GM10266 (cell line): Measurements from ENCODE around the gene NUBP1.
"Not testable (repeated sequence)": the region's sequence is repeated elsewhere in the genome, so short reads cannot be mapped to it uniquely, and the experiment has no call there.

Experiments used
- DNase-seq: peaks from one replicate; pipeline ENCODE4 v3.0.0; 2012; ENCODE audit errors: extremely low spot score
- TF ChIP-seq, protein P1 (sequence below): IDR thresholded peaks from 2 replicates; pipeline ENCODE4 v1.5.1; 2012; ENCODE audit warnings: mild to moderate bottlenecking, low read depth; ENCODE audit not compliant: control insufficient read depth, insufficient read depth; ENCODE audit errors: missing control alignments

The NUBP1 gene

DNA sequence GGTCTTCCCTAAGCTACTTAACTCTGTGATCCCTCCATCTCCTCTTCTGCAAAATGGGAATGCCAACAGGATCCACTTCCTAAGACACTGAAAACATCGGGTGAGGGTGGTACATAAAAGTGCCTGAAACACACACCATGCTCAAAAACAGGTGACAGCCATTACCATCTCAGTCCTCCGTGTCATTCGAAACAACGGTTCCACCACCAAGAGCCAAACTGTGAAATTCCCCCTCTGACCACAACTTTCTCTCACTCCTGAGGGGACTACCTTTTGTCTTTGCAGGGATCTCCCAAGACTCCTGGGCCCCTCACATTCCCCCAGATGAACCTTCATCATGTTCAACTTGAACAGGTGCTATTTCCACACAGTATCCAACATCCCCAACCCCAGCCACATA lies 37.0 kb downstream of the NUBP1 start:
- DNase-seq, result no peak
- TF ChIP-seq, protein P1, sequence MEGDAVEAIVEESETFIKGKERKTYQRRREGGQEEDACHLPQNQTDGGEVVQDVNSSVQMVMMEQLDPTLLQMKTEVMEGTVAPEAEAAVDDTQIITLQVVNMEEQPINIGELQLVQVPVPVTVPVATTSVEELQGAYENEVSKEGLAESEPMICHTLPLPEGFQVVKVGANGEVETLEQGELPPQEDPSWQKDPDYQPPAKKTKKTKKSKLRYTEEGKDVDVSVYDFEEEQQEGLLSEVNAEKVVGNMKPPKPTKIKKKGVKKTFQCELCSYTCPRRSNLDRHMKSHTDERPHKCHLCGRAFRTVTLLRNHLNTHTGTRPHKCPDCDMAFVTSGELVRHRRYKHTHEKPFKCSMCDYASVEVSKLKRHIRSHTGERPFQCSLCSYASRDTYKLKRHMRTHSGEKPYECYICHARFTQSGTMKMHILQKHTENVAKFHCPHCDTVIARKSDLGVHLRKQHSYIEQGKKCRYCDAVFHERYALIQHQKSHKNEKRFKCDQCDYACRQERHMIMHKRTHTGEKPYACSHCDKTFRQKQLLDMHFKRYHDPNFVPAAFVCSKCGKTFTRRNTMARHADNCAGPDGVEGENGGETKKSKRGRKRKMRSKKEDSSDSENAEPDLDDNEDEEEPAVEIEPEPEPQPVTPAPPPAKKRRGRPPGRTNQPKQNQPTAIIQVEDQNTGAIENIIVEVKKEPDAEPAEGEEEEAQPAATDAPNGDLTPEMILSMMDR, result no peak

DNA sequence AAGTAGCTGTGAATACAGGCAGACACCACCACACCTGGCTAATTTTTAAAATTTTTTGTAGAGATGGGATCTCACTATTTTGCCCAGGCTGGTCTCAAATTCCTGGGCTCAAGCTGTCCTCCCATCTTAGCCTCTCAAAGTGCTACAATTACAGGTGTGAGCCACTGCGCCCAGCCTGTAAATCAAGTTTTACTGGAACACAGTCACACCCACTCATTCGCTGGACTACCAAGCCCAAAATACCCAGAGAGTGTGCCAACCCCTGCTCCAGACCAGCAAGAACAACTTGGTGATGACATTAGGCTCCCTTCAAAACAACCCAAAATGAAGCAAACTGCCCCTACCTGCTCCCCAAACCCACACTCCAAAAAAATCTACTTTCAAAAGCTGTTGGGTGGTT lies 39.0 kb downstream of the NUBP1 start:
- no peak for DNase-seq
- TF ChIP-seq, protein P1, result no peak

DNA sequence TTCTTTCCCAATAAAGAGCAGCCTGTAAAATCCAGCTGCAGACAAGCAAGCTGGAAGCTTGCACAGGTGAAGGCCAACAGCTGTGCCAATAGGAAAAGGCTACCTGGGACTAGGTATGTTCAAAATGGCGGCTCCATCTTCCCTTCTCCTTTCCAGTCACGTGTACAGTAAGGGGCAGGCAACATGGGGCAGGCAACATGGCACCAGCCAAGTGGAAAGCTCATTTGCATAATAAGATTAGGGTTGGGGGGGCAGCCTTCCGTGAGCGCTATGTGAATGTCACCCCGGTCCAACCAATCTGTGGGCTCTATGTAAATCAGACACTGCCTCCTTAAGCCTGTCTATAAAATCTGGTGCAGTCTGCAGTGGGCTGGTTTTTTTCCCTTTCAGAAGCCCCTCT lies 43.7 kb downstream of the NUBP1 start:
- TF ChIP-seq, protein P1, result no peak
- no peak for DNase-seq

DNA sequence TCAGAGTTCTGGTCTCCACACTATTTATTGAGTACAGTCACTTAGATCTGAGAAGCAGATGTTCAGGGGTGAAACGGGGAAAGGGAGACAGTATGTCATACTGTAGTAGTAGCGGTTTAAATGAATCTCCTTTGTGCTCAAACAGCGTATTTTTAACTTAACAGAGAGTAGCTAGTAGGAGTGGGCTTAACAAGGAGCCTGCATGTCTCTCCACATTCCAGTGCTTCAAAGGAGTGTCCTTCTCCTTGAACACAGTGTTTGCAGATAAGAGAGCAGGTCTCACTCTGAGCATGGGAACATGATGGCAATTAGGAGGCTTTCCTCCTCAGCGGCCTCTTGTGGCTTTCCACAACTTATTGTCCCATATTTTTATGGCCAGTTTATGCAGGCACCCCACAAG lies 45.0 kb downstream of the NUBP1 start:
- not testable (repeated sequence) for DNase-seq

DNA sequence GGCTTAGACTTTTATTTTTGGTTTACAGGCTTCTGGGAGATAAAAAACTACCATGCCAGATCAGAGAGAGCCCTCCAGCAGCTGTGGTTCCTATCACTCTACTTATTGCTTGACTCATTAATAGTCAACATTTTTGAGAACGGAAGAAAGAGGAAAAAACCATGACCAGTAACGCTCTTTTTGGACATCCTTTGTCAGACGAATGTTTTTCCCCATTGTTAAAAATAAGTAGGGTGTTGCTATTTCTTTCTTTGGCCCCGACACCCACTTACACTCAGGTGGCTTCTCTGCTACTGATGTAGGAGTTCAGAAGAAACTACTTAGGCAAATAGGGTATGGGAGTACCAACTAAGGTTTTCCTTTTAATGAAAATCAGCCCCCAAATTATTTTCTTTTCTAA lies 47.4 kb downstream of the NUBP1 start:
- TF ChIP-seq, protein P1, result no peak
- DNase-seq, result peak; percentile 62

DNA sequence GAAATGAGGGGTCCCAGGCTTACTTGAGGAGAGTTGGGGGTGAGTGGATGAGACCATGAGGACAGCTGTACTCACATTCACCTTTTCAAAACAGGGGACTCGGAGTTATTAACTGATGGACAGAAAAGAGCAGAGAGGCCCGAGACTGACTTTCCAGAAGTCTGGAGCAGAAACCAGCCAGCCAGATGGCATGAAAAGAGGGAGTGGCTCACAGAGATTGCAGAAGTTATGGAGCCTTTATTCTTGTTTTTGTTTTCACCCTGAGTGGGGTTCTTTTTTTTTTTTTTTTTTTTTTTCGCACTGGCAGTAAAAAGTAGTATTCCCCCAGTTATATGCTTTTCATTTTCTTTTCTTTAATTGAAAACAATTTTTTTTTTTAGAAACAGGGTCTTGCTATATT lies 56.1 kb downstream of the NUBP1 start:
- TF ChIP-seq, protein P1, result no peak
- no peak for DNase-seq

DNA sequence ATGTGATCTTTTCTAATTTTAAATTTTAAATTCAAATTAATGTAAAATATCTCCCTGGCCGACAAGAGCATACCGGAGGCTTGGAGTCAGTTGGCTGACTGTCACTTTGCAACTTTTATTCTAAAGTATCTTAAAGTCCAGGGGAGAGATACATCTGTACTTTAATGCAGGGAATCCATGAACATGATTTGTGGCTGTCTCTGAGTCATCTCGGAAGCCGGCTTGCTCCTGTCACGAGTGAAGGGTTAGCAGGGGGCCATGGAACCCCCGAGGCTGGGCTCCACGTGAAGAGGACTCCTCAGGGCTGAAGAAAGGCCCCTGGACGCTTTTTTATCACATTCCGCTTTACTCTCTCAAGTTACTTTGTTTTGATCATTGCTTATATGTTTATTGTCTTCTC lies 61.7 kb downstream of the NUBP1 start:
- TF ChIP-seq, protein P1, result no peak
- no peak for DNase-seq

DNA sequence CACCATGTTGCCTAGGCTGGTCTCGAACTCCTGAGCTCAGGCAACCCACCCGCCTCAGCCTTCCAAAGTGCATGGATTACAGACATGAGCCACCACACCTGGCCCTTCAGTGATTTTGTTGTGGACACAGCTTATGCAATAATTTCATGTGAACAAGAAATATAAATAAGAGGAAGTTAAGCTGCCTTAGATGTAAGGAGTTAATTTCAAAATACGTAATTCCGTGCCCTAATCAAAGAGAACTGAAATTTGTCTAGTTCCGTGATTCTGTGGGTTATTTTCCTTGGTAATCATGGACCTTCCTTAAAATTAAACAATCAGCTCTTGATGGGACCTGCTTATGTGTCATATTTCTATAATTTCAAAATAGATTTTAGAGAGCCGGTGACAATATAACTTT lies 63.1 kb downstream of the NUBP1 start:
- DNase-seq, result no peak
- TF ChIP-seq, protein P1, result no peak
